SK-N-MC (cell line): Measurements from ENCODE around the gene CPLANE1.

ENCODE experiments used
- DNase-seq: peaks from one replicate; pipeline ENCODE4 v3.0.0-alpha.2; 2011; ENCODE audit warnings: low read depth, low spot score
- H3K27ac ChIP-seq: fragments of 200-600 bp; sonication (generic); 2 replicates; pipeline ENCODE4 v1.5.1; 2016; ENCODE audit warnings: mixed run types
- H3K36me3 ChIP-seq: fragments of 200-600 bp; sonication (generic); 2 replicates; pipeline ENCODE4 v1.6.1; 2017; ENCODE audit warnings: antibody characterized with exemption, low read length, mixed read lengths; ENCODE audit not compliant: insufficient read depth
- H3K4me3 ChIP-seq: fragments of 200-600 bp; sonication (generic); 2 replicates; pipeline ENCODE4 v1.5.1; 2016
- H3K9ac ChIP-seq: fragments of 200-600 bp; sonication (generic); 2 replicates; pipeline ENCODE4 v1.8.0; 2017; ENCODE audit warnings: mixed run types, mixed read lengths; ENCODE audit not compliant: insufficient read length
- H3K9me3 ChIP-seq: fragments of 200-600 bp; sonication (generic); 2 replicates; pipeline ENCODE4 v1.6.1; 2017; ENCODE audit warnings: low read depth, mild to moderate bottlenecking, antibody characterized with exemption, low read length, moderate library complexity, mixed read lengths
- EZH2 ChIP-seq: fragments of 200-600 bp; sonication (generic); IDR thresholded peaks from one replicate; pipeline ENCODE4 v1.6.1; 2017; ENCODE audit warnings: antibody characterized with exemption
- FOXP2 ChIP-seq: optimal IDR thresholded peaks from 2 replicates; pipeline ENCODE3; 2011; ENCODE audit warnings: mild to moderate bottlenecking, moderate library complexity; ENCODE audit not compliant: insufficient read depth; ENCODE audit errors: extremely low read length, control extremely low read depth
- POLR2AphosphoS5 ChIP-seq: IDR thresholded peaks from 2 replicates; pipeline ENCODE4 v1.6.1; 2012; ENCODE audit warnings: mild to moderate bottlenecking, low read depth, low read length, borderline replicate concordance

The CPLANE1 gene

GRCh38 chr5:37080697-37081096 is 168.5 kb downstream of the CPLANE1 start:
- TF ChIP-seq EZH2 (no peak), POLR2AphosphoS5 (no peak), FOXP2 (no peak)
- H3K4me3 ChIP-seq: no peak overlapping the region
- H3K9me3 ChIP-seq: no peaks in the 10 kb centered on the region
- no peak overlapping the region for H3K9ac ChIP-seq
- peaks cover 8% of the 10 kb centered on the region for H3K36me3 ChIP-seq
- DNase-seq: no peak
- H3K27ac ChIP-seq: no peak overlapping the region

GRCh38 chr5:37077146-37077545 is 172.0 kb downstream of the CPLANE1 start:
- H3K27ac ChIP-seq: no peak overlapping the region
- H3K9ac ChIP-seq: no peak overlapping the region
- peaks cover 8% of the 10 kb centered on the region for H3K36me3 ChIP-seq
- DNase-seq: no peak
- no peak overlapping the region for H3K4me3 ChIP-seq
- TF ChIP-seq EZH2: no peak
- no peak for TF ChIP-seq POLR2AphosphoS5
- no peak for TF ChIP-seq FOXP2
- no peaks in the 10 kb centered on the region for H3K9me3 ChIP-seq

DNA sequence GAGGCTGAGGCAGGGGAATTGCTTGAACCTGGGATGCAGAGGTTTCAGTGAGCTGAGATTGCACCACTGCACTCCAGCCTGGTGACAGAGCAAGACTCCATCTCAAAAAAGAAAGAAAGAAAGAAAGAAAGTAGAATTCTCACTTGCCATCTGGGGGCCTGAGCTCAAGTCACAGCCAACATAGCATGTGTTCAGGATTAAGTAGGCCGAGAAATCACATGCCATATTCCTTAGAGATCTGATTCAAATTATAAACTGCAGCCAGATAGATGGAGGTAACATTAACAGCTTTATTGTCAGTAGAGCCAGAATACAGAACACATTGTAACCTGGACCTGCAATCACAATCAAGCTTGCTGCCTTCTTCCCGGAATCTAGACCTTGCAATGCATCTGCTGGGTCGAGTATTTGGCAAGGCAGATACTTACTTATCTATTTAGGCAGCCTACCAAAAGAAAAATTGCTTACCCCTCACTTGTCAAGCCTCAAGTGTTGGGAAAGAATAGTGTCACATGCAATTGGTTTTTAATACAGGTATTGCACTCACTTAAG is 173.7 kb downstream of the CPLANE1 start:
- Histone ChIP-seq H3K36me3 (peaks cover 8% of the 10 kb centered on the region), H3K27ac (no peak overlapping the region), H3K9ac (no peak overlapping the region), H3K9me3 (no peaks in the 10 kb centered on the region), H3K4me3 (no peak overlapping the region)
- no peak for DNase-seq
- no peak for TF ChIP-seq EZH2
- TF ChIP-seq POLR2AphosphoS5: no peak
- TF ChIP-seq FOXP2: no peak

- TF ChIP-seq FOXP2: no peak
- no peak for TF ChIP-seq POLR2AphosphoS5
- TF ChIP-seq EZH2: no peak
- DNase-seq: no peak
- H3K4me3 ChIP-seq: no peak overlapping the region
- H3K27ac ChIP-seq: no peak overlapping the region
- H3K9me3 ChIP-seq: no peaks in the 10 kb centered on the region
- no peak overlapping the region for H3K9ac ChIP-seq
- no peaks in the 10 kb centered on the region for H3K36me3 ChIP-seq
Measured at GRCh38 chr5:37071901-37072581, 177.1 kb downstream of the CPLANE1 start.

DNA sequence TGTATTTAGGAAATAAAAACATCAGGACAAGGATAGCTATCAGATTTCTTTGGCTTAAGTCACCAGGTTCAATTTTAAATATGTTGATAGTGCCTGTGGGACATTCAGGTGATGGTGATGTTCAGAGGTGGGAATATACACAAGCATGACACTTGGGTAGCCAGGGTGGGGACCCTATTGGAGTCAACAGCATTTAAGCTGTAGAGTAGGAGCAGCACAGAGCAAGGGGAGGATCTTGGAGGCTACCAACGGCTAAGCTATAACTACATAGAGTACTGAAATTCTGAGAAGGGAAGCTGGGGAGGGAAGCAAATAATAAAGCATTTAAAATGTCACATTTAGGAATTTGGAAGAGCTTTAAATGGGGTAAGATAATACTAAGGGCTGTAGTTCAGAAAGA is 177.7 kb downstream of the CPLANE1 start:
- H3K4me3 ChIP-seq: no peak overlapping the region
- peaks cover 2% of the 10 kb centered on the region; the same call in 1 of the 2 replicates for H3K36me3 ChIP-seq
- no peak for TF ChIP-seq POLR2AphosphoS5
- no peak for TF ChIP-seq FOXP2
- TF ChIP-seq EZH2: no peak
- H3K9ac ChIP-seq: no peak overlapping the region
- no peak overlapping the region for H3K27ac ChIP-seq
- no peaks in the 10 kb centered on the region for H3K9me3 ChIP-seq
- DNase-seq: no peak

DNA sequence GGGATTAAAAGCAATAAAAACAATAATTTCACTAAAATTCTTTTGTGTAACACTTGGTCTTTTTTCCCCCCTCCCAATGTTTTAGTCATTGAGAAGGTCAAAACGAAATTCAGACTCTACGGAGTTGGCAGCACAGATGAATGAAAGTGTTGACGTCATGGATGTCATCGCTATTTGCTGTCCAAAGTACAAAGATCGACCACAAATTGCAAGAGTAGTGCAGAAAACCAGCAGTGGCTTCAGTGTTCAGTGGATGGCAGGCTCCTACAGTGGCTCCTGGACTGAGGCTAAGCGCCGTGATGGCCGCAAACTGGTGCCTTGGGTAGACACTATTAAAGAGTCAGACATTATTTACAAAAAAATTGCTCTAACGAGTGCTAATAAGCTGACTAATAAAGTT is 184.7 kb downstream of the CPLANE1 start:
- Histone ChIP-seq H3K4me3 (no peak overlapping the region), H3K27ac (no peak overlapping the region), H3K9me3 (no peaks in the 10 kb centered on the region), H3K36me3 (peaks cover 53% of the 10 kb centered on the region), H3K9ac (no peak overlapping the region)
- DNase-seq: no peak
- TF ChIP-seq POLR2AphosphoS5: no peak
- TF ChIP-seq EZH2: no peak
- no peak for TF ChIP-seq FOXP2

DNA sequence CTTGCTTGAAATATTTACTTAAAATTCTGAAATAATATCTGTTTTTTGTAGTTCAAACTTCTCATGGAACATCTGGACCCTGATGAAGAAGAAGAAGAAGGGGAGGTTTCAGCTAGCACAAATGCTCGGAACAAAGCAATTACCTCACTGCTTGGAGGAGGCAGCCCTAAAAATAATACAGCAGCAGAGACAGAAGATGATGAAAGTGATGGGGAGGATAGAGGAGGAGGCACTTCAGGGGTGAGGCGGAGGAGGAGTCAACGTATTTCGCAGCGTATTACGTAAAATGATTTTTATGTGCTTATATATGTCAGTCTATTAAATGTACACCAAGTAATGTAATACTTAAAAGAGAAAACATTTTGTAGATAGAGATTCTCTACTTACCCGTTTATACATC is 185.4 kb downstream of the CPLANE1 start:
- DNase-seq: no peak
- H3K36me3 ChIP-seq: peaks cover 57% of the 10 kb centered on the region
- TF ChIP-seq POLR2AphosphoS5 (no peak), EZH2 (no peak), FOXP2 (no peak)

GRCh38 chr5:37060030-37060429 is 189.1 kb downstream of the CPLANE1 start:
- Histone ChIP-seq H3K9me3 (no peaks in the 10 kb centered on the region), H3K9ac (no peak overlapping the region), H3K27ac (no peak overlapping the region), H3K36me3 (peaks cover 64% of the 10 kb centered on the region), H3K4me3 (no peak overlapping the region)
- no peak for DNase-seq
- TF ChIP-seq POLR2AphosphoS5: no peak
- no peak for TF ChIP-seq FOXP2
- TF ChIP-seq EZH2: no peak

More for the DNA sequence above, 185.4 kb downstream of the CPLANE1 start:
- Histone ChIP-seq H3K9ac (no peak overlapping the region), H3K27ac (no peak overlapping the region), H3K9me3 (no peaks in the 10 kb centered on the region), H3K4me3 (no peak overlapping the region)

GRCh38 chr5:37056762-37057161 is 192.4 kb downstream of the CPLANE1 start:
- Histone ChIP-seq H3K9me3 (no peaks in the 10 kb centered on the region), H3K4me3 (no peak overlapping the region), H3K36me3 (peaks cover 60% of the 10 kb centered on the region), H3K27ac (no peak overlapping the region), H3K9ac (no peak overlapping the region)
- TF ChIP-seq FOXP2 (no peak), POLR2AphosphoS5 (no peak), EZH2 (no peak)
- no peak for DNase-seq
